HG03175 (cell line): ENCODE data around the gene KCNT2.

Experiments used
- ATAC-seq: cut with Tn5 transposase; IDR thresholded peaks from one replicate; pipeline ENCODE4 v1.9.1; 2021; ENCODE audit warnings: mild to moderate bottlenecking, moderate library complexity; ENCODE audit not compliant: unreplicated experiment

The KCNT2 gene

GRCh38 chr1:196450143-196451095, 157.8 kb downstream of the KCNT2 start:
- no peak for ATAC-seq

GRCh38 chr1:196449460-196449859, 158.8 kb downstream of the KCNT2 start:
- no peak for ATAC-seq

GRCh38 chr1:196445775-196446174, 162.5 kb downstream of the KCNT2 start:
- no peak for ATAC-seq

GRCh38 chr1:196444634-196445033, 163.6 kb downstream of the KCNT2 start:
- no peak for ATAC-seq

- no peak for ATAC-seq
Observed at GRCh38 chr1:196442366-196442765, 165.9 kb downstream of the KCNT2 start.

- ATAC-seq = no peak
Observed at GRCh38 chr1:196440711-196441110, 167.5 kb downstream of the KCNT2 start.

- ATAC-seq = no peak
Observed at GRCh38 chr1:196438329-196438728, 169.9 kb downstream of the KCNT2 start.

GRCh38 chr1:196437671-196438070, 170.6 kb downstream of the KCNT2 start:
- no peak for ATAC-seq

- no peak for ATAC-seq
Observed at GRCh38 chr1:196433000-196433399, 175.2 kb downstream of the KCNT2 start.

- no peak for ATAC-seq
Observed at GRCh38 chr1:196427976-196428734, 180.1 kb downstream of the KCNT2 start.

GRCh38 chr1:196425513-196425912, 182.7 kb downstream of the KCNT2 start:
- no peak for ATAC-seq

- ATAC-seq = no peak
Observed at GRCh38 chr1:196423612-196424011, 184.6 kb downstream of the KCNT2 start.

- no peak for ATAC-seq
Observed at GRCh38 chr1:196418772-196419171, 189.5 kb downstream of the KCNT2 start.

- ATAC-seq = no peak
Observed at GRCh38 chr1:196415978-196416377, 192.3 kb downstream of the KCNT2 start.

GRCh38 chr1:196412326-196412725, 195.9 kb downstream of the KCNT2 start:
- no peak for ATAC-seq

- ATAC-seq = no peak
Observed at GRCh38 chr1:196410768-196411167, 197.5 kb downstream of the KCNT2 start.

- no peak for ATAC-seq
Observed at GRCh38 chr1:196409586-196409985, 198.7 kb downstream of the KCNT2 start.

GRCh38 chr1:196407358-196408051, 200.7 kb downstream of the KCNT2 start:
- ATAC-seq = no peak

- ATAC-seq = no peak
Observed at GRCh38 chr1:196405839-196406238, 202.4 kb downstream of the KCNT2 start.

- ATAC-seq = no peak
Observed at GRCh38 chr1:196403803-196404690, 204.2 kb downstream of the KCNT2 start.
